Measurements from ENCODE around the gene FNDC3A. TPM values are rescaled to one million over a fixed set of nuclear protein-coding genes. Genes with fewer than 3 reads are reported as not detected.

The FNDC3A gene
- polyA plus RNA-seq: 60.1 TPM
- long read RNA-seq, donor 1, full-length matches to known transcripts: 3 of 3 reads
- long read RNA-seq, donor 1, partial matches to known transcripts: 0 of 3 reads
- long read RNA-seq, donor 1, other reads (novel, unspliced or antisense): 0 of 3 reads
- long read RNA-seq, donor 2, full-length matches to known transcripts: 2 of 2 reads
- long read RNA-seq, donor 2, partial matches to known transcripts: 0 of 2 reads
- long read RNA-seq, donor 2, other reads (novel, unspliced or antisense): 0 of 2 reads
- long read RNA-seq, donor 3: 0 reads
- long read RNA-seq, donor 4, partial matches to known transcripts: 0 of 1 reads
- long read RNA-seq, donor 4, other reads (novel, unspliced or antisense): 0 of 1 reads
- long read RNA-seq, donor 5: 0 reads
- long read RNA-seq, donor 6, full-length matches to known transcripts: 2 of 8 reads
- long read RNA-seq, donor 6, partial matches to known transcripts: 6 of 8 reads
- long read RNA-seq, donor 6, other reads (novel, unspliced or antisense): 0 of 8 reads
- long read RNA-seq, donor 7, full-length matches to known transcripts: 1 of 1 reads
- long read RNA-seq, donor 7, partial matches to known transcripts: 0 of 1 reads
- long read RNA-seq, donor 7, other reads (novel, unspliced or antisense): 0 of 1 reads
- long read RNA-seq, donor 8, full-length matches to known transcripts: 8 of 49 reads
- long read RNA-seq, donor 8, partial matches to known transcripts: 41 of 49 reads
- long read RNA-seq, donor 8, other reads (novel, unspliced or antisense): 0 of 49 reads
- long read RNA-seq, donor 9, full-length matches to known transcripts: 4 of 4 reads
- long read RNA-seq, donor 9, partial matches to known transcripts: 0 of 4 reads
- long read RNA-seq, donor 9, other reads (novel, unspliced or antisense): 0 of 4 reads
- long read RNA-seq, donor 10, full-length matches to known transcripts: 5 of 41 reads
- long read RNA-seq, donor 10, partial matches to known transcripts: 36 of 41 reads
- long read RNA-seq, donor 10, other reads (novel, unspliced or antisense): 0 of 41 reads
- long read RNA-seq, donor 11, full-length matches to known transcripts: 6 of 6 reads
- long read RNA-seq, donor 11, partial matches to known transcripts: 0 of 6 reads
- long read RNA-seq, donor 11, other reads (novel, unspliced or antisense): 0 of 6 reads

GRCh38 chr13:48975856-48976575 lies at the start of gene FNDC3A:
Gene FNDC3A, plus strand, starts transcription at chr13:48975912. Its CDS starts 30,279 bp downstream, at chr13:49006191.
- no CpG with 5 or more reads among the region's 86 CpGs for WGBS (ENCODE audit: insufficient coverage, low lambda C conversion rate)
- peaks cover 11% of the 10 kb centered on the region for H3K4me1 ChIP-seq (ENCODE audit: control insufficient read depth, insufficient read depth, low read length)
- H3K27me3 ChIP-seq (ENCODE audit: control insufficient read depth, insufficient read depth, low read length): no peaks in the 10 kb centered on the region
- peak within 1 kb of the TSS; percentile 99 for H3K27ac ChIP-seq (ENCODE audit: low read length)
- H3K4me3 ChIP-seq (ENCODE audit: low read length): peak within 1 kb of the TSS; percentile 90
- no peaks in the 10 kb centered on the region for H3K36me3 ChIP-seq (ENCODE audit: control insufficient read depth, insufficient read depth, low read length)
- peak; percentile 79 to 91 for DNase-seq
- peaks cover 7% of the 10 kb centered on the region for H3K9me3 ChIP-seq (ENCODE audit: control insufficient read depth, low read depth, low read length)

GRCh38 chr13:48928757-48929430 lies 46.8 kb upstream of the FNDC3A start:
- no peaks in the 10 kb centered on the region for H3K4me1 ChIP-seq (ENCODE audit: control insufficient read depth, insufficient read depth, low read length)

GRCh38 chr13:48930918-48931317 lies 44.8 kb upstream of the FNDC3A start:
- H3K36me3 ChIP-seq (ENCODE audit: control insufficient read depth, insufficient read depth, low read length): no peaks in the 10 kb centered on the region
- H3K4me1 ChIP-seq (ENCODE audit: control insufficient read depth, insufficient read depth, low read length): no peaks in the 10 kb centered on the region
- no peak overlapping the region for H3K27ac ChIP-seq (ENCODE audit: low read length)
- no peak for DNase-seq
- WGBS (ENCODE audit: insufficient coverage, low lambda C conversion rate): no CpG with 5 or more reads among the region's 1 CpG
- no peaks in the 10 kb centered on the region for H3K9me3 ChIP-seq (ENCODE audit: control insufficient read depth, low read depth, low read length)
- H3K4me3 ChIP-seq (ENCODE audit: low read length): no peak overlapping the region
- H3K27me3 ChIP-seq (ENCODE audit: control insufficient read depth, insufficient read depth, low read length): no peaks in the 10 kb centered on the region

More at GRCh38 chr13:48928757-48929430, 46.8 kb upstream of the FNDC3A start:
- H3K9me3 ChIP-seq (ENCODE audit: control insufficient read depth, low read depth, low read length): no peaks in the 10 kb centered on the region
- H3K36me3 ChIP-seq (ENCODE audit: control insufficient read depth, insufficient read depth, low read length): no peaks in the 10 kb centered on the region
- no peaks in the 10 kb centered on the region for H3K27me3 ChIP-seq (ENCODE audit: control insufficient read depth, insufficient read depth, low read length)
- peak in 1 of 2 donors; percentile 30 for DNase-seq
- H3K4me3 ChIP-seq (ENCODE audit: low read length): no peak overlapping the region
- no CpG with 5 or more reads among the region's 5 CpGs for WGBS (ENCODE audit: insufficient coverage, low lambda C conversion rate)
- H3K27ac ChIP-seq (ENCODE audit: low read length): no peak overlapping the region

GRCh38 chr13:48938308-48938943 lies 37.3 kb upstream of the FNDC3A start:
- no peaks in the 10 kb centered on the region for H3K9me3 ChIP-seq (ENCODE audit: control insufficient read depth, low read depth, low read length)
- H3K27ac ChIP-seq (ENCODE audit: low read length): peak overlapping the region; percentile 84
- DNase-seq: peak; percentile 67 to 93
- peaks cover 6% of the 10 kb centered on the region for H3K4me1 ChIP-seq (ENCODE audit: control insufficient read depth, insufficient read depth, low read length)
- H3K4me3 ChIP-seq (ENCODE audit: low read length): no peak overlapping the region
- no peaks in the 10 kb centered on the region for H3K27me3 ChIP-seq (ENCODE audit: control insufficient read depth, insufficient read depth, low read length)
- no peaks in the 10 kb centered on the region for H3K36me3 ChIP-seq (ENCODE audit: control insufficient read depth, insufficient read depth, low read length)

GRCh38 chr13:48939728-48940127 lies 36.0 kb upstream of the FNDC3A start:
- no peaks in the 10 kb centered on the region for H3K9me3 ChIP-seq (ENCODE audit: control insufficient read depth, low read depth, low read length)
- H3K4me1 ChIP-seq (ENCODE audit: control insufficient read depth, insufficient read depth, low read length): peaks cover 6% of the 10 kb centered on the region
- H3K36me3 ChIP-seq (ENCODE audit: control insufficient read depth, insufficient read depth, low read length): no peaks in the 10 kb centered on the region
- no peaks in the 10 kb centered on the region for H3K27me3 ChIP-seq (ENCODE audit: control insufficient read depth, insufficient read depth, low read length)
- H3K27ac ChIP-seq (ENCODE audit: low read length): no peak overlapping the region
- no peak overlapping the region for H3K4me3 ChIP-seq (ENCODE audit: low read length)
- DNase-seq: no peak
- WGBS (ENCODE audit: insufficient coverage, low lambda C conversion rate): no CpG with 5 or more reads among the region's 2 CpGs

- H3K9me3 ChIP-seq (ENCODE audit: control insufficient read depth, low read depth, low read length): no peaks in the 10 kb centered on the region
- no CpG with 5 or more reads among the region's 2 CpGs for whole genome bisulfite sequencing (ENCODE audit: insufficient coverage, low lambda C conversion rate)
These were observed 33.6 kb upstream of the FNDC3A start for GRCh38 chr13:48942131-48942530.

GRCh38 chr13:48944221-48944620 lies 31.5 kb upstream of the FNDC3A start:
- no peaks in the 10 kb centered on the region for H3K9me3 ChIP-seq (ENCODE audit: control insufficient read depth, low read depth, low read length)
- no peak overlapping the region for H3K4me3 ChIP-seq (ENCODE audit: low read length)
- no peaks in the 10 kb centered on the region for H3K36me3 ChIP-seq (ENCODE audit: control insufficient read depth, insufficient read depth, low read length)
- 100% methylated on average over 1 of the region's 3 CpGs for WGBS (ENCODE audit: insufficient coverage, low lambda C conversion rate)
- no peak for DNase-seq
- peaks cover 11% of the 10 kb centered on the region for H3K4me1 ChIP-seq (ENCODE audit: control insufficient read depth, insufficient read depth, low read length)
- no peaks in the 10 kb centered on the region for H3K27me3 ChIP-seq (ENCODE audit: control insufficient read depth, insufficient read depth, low read length)
- no peak overlapping the region for H3K27ac ChIP-seq (ENCODE audit: low read length)

More at GRCh38 chr13:48942131-48942530, 33.6 kb upstream of the FNDC3A start:
- Histone ChIP-seq H3K27ac (ENCODE audit: low read length) (no peak overlapping the region), H3K27me3 (ENCODE audit: control insufficient read depth, insufficient read depth, low read length) (no peaks in the 10 kb centered on the region), H3K36me3 (ENCODE audit: control insufficient read depth, insufficient read depth, low read length) (no peaks in the 10 kb centered on the region), H3K4me1 (ENCODE audit: control insufficient read depth, insufficient read depth, low read length) (peaks cover 17% of the 10 kb centered on the region), H3K4me3 (ENCODE audit: low read length) (no peak overlapping the region)
- DNase-seq: no peak

GRCh38 chr13:48945626-48946025 lies 30.1 kb upstream of the FNDC3A start:
- Histone ChIP-seq H3K27me3 (ENCODE audit: control insufficient read depth, insufficient read depth, low read length) (no peaks in the 10 kb centered on the region), H3K36me3 (ENCODE audit: control insufficient read depth, insufficient read depth, low read length) (no peaks in the 10 kb centered on the region), H3K4me1 (ENCODE audit: control insufficient read depth, insufficient read depth, low read length) (peaks cover 11% of the 10 kb centered on the region), H3K9me3 (ENCODE audit: control insufficient read depth, low read depth, low read length) (no peaks in the 10 kb centered on the region), H3K27ac (ENCODE audit: low read length) (no peak overlapping the region), H3K4me3 (ENCODE audit: low read length) (no peak overlapping the region)
- WGBS (ENCODE audit: insufficient coverage, low lambda C conversion rate): no CpG with 5 or more reads among the region's 1 CpG
- no peak for DNase-seq

- Histone ChIP-seq H3K36me3 (ENCODE audit: control insufficient read depth, insufficient read depth, low read length) (no peaks in the 10 kb centered on the region), H3K27me3 (ENCODE audit: control insufficient read depth, insufficient read depth, low read length) (no peaks in the 10 kb centered on the region), H3K4me3 (ENCODE audit: low read length) (no peak overlapping the region), H3K9me3 (ENCODE audit: control insufficient read depth, low read depth, low read length) (no peaks in the 10 kb centered on the region), H3K27ac (ENCODE audit: low read length) (no peak overlapping the region), H3K4me1 (ENCODE audit: control insufficient read depth, insufficient read depth, low read length) (peaks cover 13% of the 10 kb centered on the region)
- no CpG with 5 or more reads among the region's 2 CpGs for WGBS (ENCODE audit: insufficient coverage, low lambda C conversion rate)
- no peak for DNase-seq
These were observed 29.5 kb upstream of the FNDC3A start for GRCh38 chr13:48946163-48946562.
